Retinal pigment epithelial cell (primary cell): ENCODE results near the gene LDLRAD3.

Experiments
- DNase-seq: peaks from one replicate; pipeline ENCODE4 v3.0.0-alpha.2; 2010; ENCODE audit warnings: low read depth
- H3K4me3 ChIP-seq: 2 replicates; pipeline ENCODE4 v1.5.1; 2011; ENCODE audit warnings: mild to moderate bottlenecking, low read length, control low read depth, moderate library complexity
- TF ChIP-seq, protein P1 (sequence below): conservative IDR thresholded peaks from 2 replicates; pipeline ENCODE4 v1.5.1; 2011; ENCODE audit warnings: low read depth, low read length, control low read depth, inconsistent platforms

LDLRAD3 gene

DNA sequence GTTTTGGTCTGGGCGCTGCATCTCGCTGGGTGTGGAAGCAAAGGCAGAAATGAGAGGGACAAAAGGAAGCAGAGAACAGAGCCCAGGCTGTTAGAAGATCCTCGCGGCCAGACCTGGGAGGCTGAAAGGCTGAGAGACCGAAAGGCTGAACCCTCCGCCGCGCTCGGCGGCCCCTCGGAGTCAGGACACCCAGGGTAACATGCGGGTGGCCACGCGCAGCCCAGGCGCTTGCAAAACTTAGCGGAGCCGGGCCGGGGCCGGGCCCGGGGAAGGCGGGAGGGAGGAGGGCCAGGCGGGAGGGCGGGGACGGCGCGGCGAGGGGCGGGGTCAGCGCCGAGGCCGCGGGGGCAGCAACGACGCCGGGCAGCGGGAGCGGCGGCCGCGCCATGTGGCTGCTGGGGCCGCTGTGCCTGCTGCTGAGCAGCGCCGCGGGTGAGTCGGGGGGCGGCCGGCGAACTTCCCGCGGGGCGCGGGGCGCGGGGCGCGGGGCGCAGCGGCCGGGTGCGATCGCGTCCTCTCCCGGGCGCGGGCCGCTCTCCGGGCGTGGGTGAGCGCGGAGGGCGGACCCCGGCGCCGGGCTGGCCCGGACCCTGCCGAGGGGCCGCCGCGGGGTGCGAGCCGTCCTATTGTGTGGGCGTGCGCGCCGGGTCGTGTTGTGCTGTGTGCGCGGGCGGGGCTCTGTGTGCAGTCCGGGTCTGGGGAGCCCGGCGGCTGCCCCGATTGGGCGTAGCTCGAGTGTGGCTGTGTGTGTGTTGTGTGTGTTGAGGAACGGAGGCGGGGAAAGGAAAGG lies at the start of gene LDLRAD3:
Gene LDLRAD3 (plus strand): TSS at position 350 of the 790 bp plus-strand sequence. CDS start 37 bp downstream, at position 387.
- H3K4me3 ChIP-seq = peak within 1 kb of the TSS; percentile 76
- peak; percentile 34 for DNase-seq
- TF ChIP-seq, protein P1, sequence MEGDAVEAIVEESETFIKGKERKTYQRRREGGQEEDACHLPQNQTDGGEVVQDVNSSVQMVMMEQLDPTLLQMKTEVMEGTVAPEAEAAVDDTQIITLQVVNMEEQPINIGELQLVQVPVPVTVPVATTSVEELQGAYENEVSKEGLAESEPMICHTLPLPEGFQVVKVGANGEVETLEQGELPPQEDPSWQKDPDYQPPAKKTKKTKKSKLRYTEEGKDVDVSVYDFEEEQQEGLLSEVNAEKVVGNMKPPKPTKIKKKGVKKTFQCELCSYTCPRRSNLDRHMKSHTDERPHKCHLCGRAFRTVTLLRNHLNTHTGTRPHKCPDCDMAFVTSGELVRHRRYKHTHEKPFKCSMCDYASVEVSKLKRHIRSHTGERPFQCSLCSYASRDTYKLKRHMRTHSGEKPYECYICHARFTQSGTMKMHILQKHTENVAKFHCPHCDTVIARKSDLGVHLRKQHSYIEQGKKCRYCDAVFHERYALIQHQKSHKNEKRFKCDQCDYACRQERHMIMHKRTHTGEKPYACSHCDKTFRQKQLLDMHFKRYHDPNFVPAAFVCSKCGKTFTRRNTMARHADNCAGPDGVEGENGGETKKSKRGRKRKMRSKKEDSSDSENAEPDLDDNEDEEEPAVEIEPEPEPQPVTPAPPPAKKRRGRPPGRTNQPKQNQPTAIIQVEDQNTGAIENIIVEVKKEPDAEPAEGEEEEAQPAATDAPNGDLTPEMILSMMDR = no peak

DNA sequence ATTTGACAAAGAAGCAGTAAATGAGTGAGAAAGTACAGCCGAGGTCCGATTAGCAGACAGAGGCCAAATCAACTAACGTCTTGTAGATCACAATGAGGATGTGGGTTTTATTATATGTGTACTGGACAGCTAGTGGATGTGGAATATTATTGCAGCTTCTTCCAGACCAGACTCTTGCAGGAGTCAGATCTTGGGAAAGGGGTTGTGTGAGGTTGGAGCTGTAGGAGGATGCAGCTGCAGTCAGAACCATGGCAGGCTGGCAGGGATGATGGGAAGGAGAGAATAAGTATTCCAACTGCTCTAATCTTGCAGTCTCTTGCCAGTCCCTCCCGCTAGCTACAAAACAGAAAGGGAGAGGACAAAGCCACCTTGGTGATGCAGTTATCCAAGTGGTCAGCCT lies 46.8 kb upstream of the LDLRAD3 start:
- H3K4me3 ChIP-seq = no peak overlapping the region

DNA sequence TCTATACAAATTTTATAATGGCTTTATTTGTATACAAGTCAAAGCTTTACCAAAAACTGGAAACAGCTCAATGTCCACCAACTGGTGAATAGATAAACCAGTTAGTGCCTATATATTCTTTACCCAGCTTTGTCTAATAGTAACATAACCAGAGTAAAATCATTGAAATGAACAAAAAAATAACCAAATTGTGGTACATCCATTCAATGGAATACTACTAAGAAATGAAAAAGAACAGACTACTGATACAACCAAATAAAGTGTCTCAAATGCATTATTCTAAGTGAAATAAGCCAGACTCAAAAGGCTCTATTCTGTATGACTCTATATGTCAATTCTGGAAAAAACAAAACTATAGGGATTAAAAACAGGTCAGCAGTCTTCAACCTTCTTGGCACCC lies 40.9 kb upstream of the LDLRAD3 start:
- H3K4me3 ChIP-seq = no peak overlapping the region
- TF ChIP-seq, protein P1 = no peak
- DNase-seq = no peak

More for the DNA sequence above, 46.8 kb upstream of the LDLRAD3 start:
- DNase-seq = no peak
- TF ChIP-seq, protein P1 = no peak

DNA sequence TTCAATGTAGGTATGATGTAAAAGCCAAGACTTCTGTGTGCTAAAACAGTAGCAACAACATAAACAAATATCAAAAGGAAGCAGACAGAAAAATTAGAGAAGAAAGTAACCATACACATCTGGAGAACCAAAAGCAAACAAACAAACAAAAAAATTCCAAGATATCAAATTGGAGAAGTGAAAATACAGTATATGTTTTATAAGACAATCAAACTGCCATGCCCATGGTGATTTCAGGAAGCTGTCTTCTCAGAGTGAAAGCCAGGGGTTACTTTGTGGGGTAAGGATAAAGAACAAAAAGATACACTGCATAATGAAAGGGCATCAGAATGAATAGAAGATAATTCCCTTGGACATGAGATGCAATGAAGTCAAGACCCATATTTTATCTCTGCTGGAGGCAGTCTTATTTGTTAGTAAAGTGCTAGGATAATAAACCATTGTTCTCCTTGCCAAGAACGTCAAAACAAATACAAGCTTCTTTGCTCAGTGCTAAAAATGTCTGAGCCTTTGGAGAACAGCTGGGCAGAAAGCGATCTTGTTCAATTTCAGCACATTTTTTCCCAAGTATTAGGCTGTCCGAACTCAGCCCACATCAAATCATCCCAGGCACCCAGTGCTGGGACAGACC lies 38.1 kb upstream of the LDLRAD3 start:
- no peak overlapping the region for H3K4me3 ChIP-seq
- TF ChIP-seq, protein P1 = no peak
- DNase-seq = no peak

- H3K4me3 ChIP-seq = no peak overlapping the region
These were observed 37.6 kb upstream of the LDLRAD3 start for GRCh38 chr11:35906277-35906661.

DNA sequence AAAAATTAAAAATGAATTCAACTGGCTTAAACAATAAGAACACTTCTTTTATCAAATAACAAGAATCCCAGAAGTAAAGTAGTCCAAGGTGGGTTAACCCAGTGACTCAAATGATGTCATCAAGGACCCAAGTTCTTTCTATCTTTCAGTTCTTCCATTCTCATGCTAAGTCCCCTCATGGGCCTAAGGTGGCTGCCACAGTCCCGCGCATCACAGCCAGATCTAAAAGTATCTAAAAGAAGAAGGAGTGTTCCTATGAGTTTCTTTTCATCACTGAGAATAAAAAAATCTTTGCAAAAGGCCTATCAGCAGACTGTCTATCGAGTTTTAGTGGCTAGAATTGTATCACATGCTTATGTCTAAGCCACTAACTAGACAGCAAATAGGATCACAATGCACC lies 37.2 kb upstream of the LDLRAD3 start:
- no peak for DNase-seq
- TF ChIP-seq, protein P1 = no peak
- no peak overlapping the region for H3K4me3 ChIP-seq

More at GRCh38 chr11:35906277-35906661, 37.6 kb upstream of the LDLRAD3 start:
- no peak for DNase-seq
- TF ChIP-seq, protein P1 = no peak
